Measurements from ENCODE around the gene KIAA1755. TPM values are rescaled to one million over a fixed set of nuclear protein-coding genes. Genes with fewer than 3 reads are reported as not detected.

KIAA1755 gene
- total RNA-seq, 2 experiments from 2014 or later, result not detected

GRCh38 chr20:38164624-38165088, 95.9 kb downstream of the KIAA1755 start:
- ATAC-seq (ENCODE audit: low read depth), result no peak
- Mint-ChIP-seq H3K4me3 (no peak overlapping the region), H3K27ac (no peak overlapping the region), H3K4me1 (peaks cover 23% of the 10 kb centered on the region), H3K36me3 (no peaks in the 10 kb centered on the region), H3K27me3 (peaks cover 26% of the 10 kb centered on the region), H3K9me3 (no peaks in the 10 kb centered on the region)
- no peak for DNase-seq
- POLR2A ChIA-PET, result no interaction called here

- Mint-ChIP-seq H3K36me3 (no peaks in the 10 kb centered on the region), H3K27ac (no peak overlapping the region), H3K27me3 (peaks cover 26% of the 10 kb centered on the region), H3K4me1 (peaks cover 22% of the 10 kb centered on the region), H3K4me3 (no peak overlapping the region), H3K9me3 (no peaks in the 10 kb centered on the region)
- DNase-seq (no peak), ATAC-seq (ENCODE audit: low read depth) (no peak)
- POLR2A ChIA-PET, result no interaction called here
These were observed 96.5 kb downstream of the KIAA1755 start for GRCh38 chr20:38164069-38164468.

- H3K4me1 Mint-ChIP-seq, result peaks cover 15% of the 10 kb centered on the region
- POLR2A ChIA-PET, result no interaction called here
- no peaks in the 10 kb centered on the region for H3K36me3 Mint-ChIP-seq
- H3K9me3 Mint-ChIP-seq, result no peaks in the 10 kb centered on the region
- DNase-seq (no peak), ATAC-seq (ENCODE audit: low read depth) (no peak)
- H3K4me3 Mint-ChIP-seq, result no peak overlapping the region
- peaks cover 26% of the 10 kb centered on the region for H3K27me3 Mint-ChIP-seq
- H3K27ac Mint-ChIP-seq, result no peak overlapping the region
These were observed 97.4 kb downstream of the KIAA1755 start for GRCh38 chr20:38162878-38163875.

- ATAC-seq (ENCODE audit: low read depth) (no peak), DNase-seq (no peak)
- POLR2A ChIA-PET, result no interaction called here
- Mint-ChIP-seq H3K4me3 (no peak overlapping the region), H3K4me1 (peaks cover 11% of the 10 kb centered on the region), H3K27ac (no peak overlapping the region), H3K27me3 (peaks cover 26% of the 10 kb centered on the region), H3K9me3 (no peaks in the 10 kb centered on the region), H3K36me3 (no peaks in the 10 kb centered on the region)
These were observed 98.4 kb downstream of the KIAA1755 start for GRCh38 chr20:38162149-38162548.

- Mint-ChIP-seq H3K9me3 (no peaks in the 10 kb centered on the region), H3K27me3 (peaks cover 26% of the 10 kb centered on the region), H3K4me1 (peaks cover 11% of the 10 kb centered on the region), H3K27ac (no peak overlapping the region), H3K4me3 (no peak overlapping the region), H3K36me3 (no peaks in the 10 kb centered on the region)
- DNase-seq, result no peak
- POLR2A ChIA-PET, result no interaction called here
- ATAC-seq (ENCODE audit: low read depth), result no peak
These were observed 99.1 kb downstream of the KIAA1755 start for GRCh38 chr20:38161412-38161774.

Other genes starting within 250 kb of the KIAA1755 start
- gene TTI1, start 227.3 kb downstream of the KIAA1755 start, total RNA-seq, result 10 to 100 TPM; 28.2 TPM
- 10 to 100 TPM; 39.2 to 41.0 TPM for gene RPRD1B, start 227.0 kb downstream of the KIAA1755 start, total RNA-seq
- under 1 TPM; 0.43 to 0.50 TPM for gene TGM2, start 95.5 kb downstream of the KIAA1755 start, total RNA-seq
- gene BPI, start 43.4 kb upstream of the KIAA1755 start, total RNA-seq, result not detected
- gene LBP, start 85.7 kb upstream of the KIAA1755 start, total RNA-seq, result not detected
- gene SNHG17, start 174.6 kb upstream of the KIAA1755 start, total RNA-seq, result 10 to 100 TPM; 70.9 to 74.4 TPM
- 10 to 100 TPM; 36.2 to 39.7 TPM for gene RALGAPB, start 212.1 kb upstream of the KIAA1755 start, total RNA-seq

Data from activated naive CD8-positive, alpha-beta T cell treated with anti-CD3 and anti-CD28 coated beads, Interleukin-2, amount 10 ng/mL, durations not matched to agents 7 days and 5 days (primary cell).